GM04503 (cell line): ENCODE data around the gene AQP10.
A peak's percentile ranks its signal among the peaks of the same experiment; 100 is the strongest.
"Not testable (repeated sequence)": the region's sequence is repeated elsewhere in the genome, so short reads cannot be mapped to it uniquely, and the experiment has no call there.

Experiments used
- DNase-seq: peaks from one replicate; pipeline ENCODE4 v3.0.0-alpha.2; 2012; ENCODE audit warnings: low read depth

Gene AQP10

GRCh38 chr1:154324241-154324640, 3.3 kb downstream of the AQP10 start:
- DNase-seq: no peak

GRCh38 chr1:154324669-154325582, 4.0 kb downstream of the AQP10 start, which contains the start of gene ATP8B2:
TSS of gene ATP8B2 (plus strand) at chr1:154325525. CDS start at chr1:154328142, 2,617 bp downstream.
- DNase-seq: no peak

- peak; percentile 68 for DNase-seq
These were observed 5.0 kb downstream of the AQP10 start for GRCh38 chr1:154325583-154326545.

GRCh38 chr1:154326546-154327465, 5.9 kb downstream of the AQP10 start:
- peak; percentile 82 for DNase-seq

- no peak for DNase-seq
These were observed 6.8 kb downstream of the AQP10 start for GRCh38 chr1:154327466-154328317.

GRCh38 chr1:154328318-154329151, 7.6 kb downstream of the AQP10 start:
- no peak for DNase-seq

GRCh38 chr1:154329152-154329521, 8.2 kb downstream of the AQP10 start:
- no peak for DNase-seq

- no peak for DNase-seq
These were observed 8.7 kb downstream of the AQP10 start for GRCh38 chr1:154329551-154330131.

- DNase-seq: no peak
These were observed 9.8 kb downstream of the AQP10 start for GRCh38 chr1:154330669-154331068.

- no peak for DNase-seq
These were observed 13.5 kb downstream of the AQP10 start for GRCh38 chr1:154334079-154335024.

- DNase-seq: no peak
These were observed 14.3 kb downstream of the AQP10 start for GRCh38 chr1:154335025-154335714.

GRCh38 chr1:154337253-154337894, 16.5 kb downstream of the AQP10 start:
- no peak for DNase-seq

GRCh38 chr1:154338875-154339274, 18.0 kb downstream of the AQP10 start:
- DNase-seq: no peak

- not testable (repeated sequence) for DNase-seq
These were observed 20.5 kb downstream of the AQP10 start for GRCh38 chr1:154341366-154341765.

- no peak for DNase-seq
These were observed 21.2 kb downstream of the AQP10 start for GRCh38 chr1:154342132-154342531.

GRCh38 chr1:154342836-154343472, 22.1 kb downstream of the AQP10 start:
- no peak for DNase-seq
